ENCODE data around the gene CENPH.

- no peak for TF ChIP-seq CTCF (conservative IDR thresholded peaks at IDR 0.05)
- no peak for TF ChIP-seq EZH2 (IDR thresholded peaks at IDR 0.05; ENCODE audit: low read depth)
Observed at GRCh38 chr5:69230181-69230580, 40.8 kb downstream of the CENPH start.

Measured in PC-9 (cell line).